Hepatocyte (in vitro differentiated cells): ENCODE results near the gene ITGB1BP1. TPM values are rescaled to one million over a fixed set of nuclear protein-coding genes. Genes with fewer than 3 reads are reported as not detected.

Experiments used
- DNase-seq: peaks from one replicate; pipeline ENCODE4 v3.0.0-alpha.2; 2016; ENCODE audit warnings: low spot score
- H2AFZ ChIP-seq: fragments of 200-600 bp; sonication (generic); 2 replicates; pipeline ENCODE4 v1.6.0; 2016; ENCODE audit warnings: antibody characterized with exemption, mild to moderate bottlenecking
- H3K27ac ChIP-seq: fragments of 200-600 bp; sonication (generic); 2 replicates; pipeline ENCODE4 v1.5.1; 2016; ENCODE audit warnings: mild to moderate bottlenecking
- H3K27me3 ChIP-seq: fragments of 200-600 bp; sonication (generic); 2 replicates; pipeline ENCODE4 v1.6.1; 2016
- H3K36me3 ChIP-seq: fragments of 200-600 bp; sonication (generic); replicated peaks from 2 replicates; pipeline ENCODE4 v1.5.1; 2016; ENCODE audit warnings: low read depth; ENCODE audit not compliant: insufficient read depth
- H3K4me1 ChIP-seq: fragments of 200-600 bp; sonication (generic); 2 replicates; pipeline ENCODE4 v1.5.1; 2016; ENCODE audit warnings: mild to moderate bottlenecking, moderate library complexity; ENCODE audit not compliant: insufficient read depth
- H3K4me2 ChIP-seq: fragments of 200-600 bp; sonication (generic); 2 replicates; pipeline ENCODE4 v1.6.0; 2016
- H3K4me3 ChIP-seq: fragments of 200-600 bp; sonication (generic); 2 replicates; pipeline ENCODE4 v1.5.1; 2016; ENCODE audit warnings: mild to moderate bottlenecking
- H3K79me2 ChIP-seq: fragments of 200-600 bp; sonication (generic); 2 replicates; pipeline ENCODE4 v1.6.0; 2017; ENCODE audit warnings: mild to moderate bottlenecking
- H3K9me2 ChIP-seq: fragments of 200-600 bp; sonication (generic); replicated peaks from 2 replicates; pipeline ENCODE4 v1.6.0; 2017; ENCODE audit warnings: mild to moderate bottlenecking; ENCODE audit not compliant: insufficient read depth
- H3K9me3 ChIP-seq: fragments of 200-600 bp; sonication (generic); 2 replicates; pipeline ENCODE4 v1.5.1; 2016; ENCODE audit warnings: low read depth, mild to moderate bottlenecking
- H4K20me1 ChIP-seq: fragments of 200-600 bp; sonication (generic); 2 replicates; pipeline ENCODE4 v1.6.0; 2016; ENCODE audit warnings: mild to moderate bottlenecking; ENCODE audit not compliant: insufficient read depth, poor library complexity, severe bottlenecking
- EZH2 ChIP-seq: fragments of 200-600 bp; sonication (generic); IDR thresholded peaks from 2 replicates; pipeline ENCODE4 v1.6.1; 2016; ENCODE audit warnings: antibody characterized with exemption, mild to moderate bottlenecking, borderline replicate concordance
- EZH2phosphoT487 ChIP-seq: fragments of 200-600 bp; sonication (generic); IDR thresholded peaks from one replicate; pipeline ENCODE4 v1.6.1; 2018; ENCODE audit warnings: antibody characterized with exemption, mild to moderate bottlenecking, low read depth, moderate library complexity; ENCODE audit not compliant: unreplicated experiment, severe bottlenecking
- WGBS: methylation state at CpG from one replicate; pipeline ENCODE4 v1.1.6; 2016; ENCODE audit warnings: low lambda C conversion rate; ENCODE audit errors: missing lambda C conversion rate; 5-methylcytosine and 5-hydroxymethylcytosine counted together
- polyA plus RNA-seq: library from polyadenylated mRNA; unstranded; fragments of >200 nt; fragmentation: Nextera tagmentation; extraction: Ambion mirVana; gene quantifications from 2 replicates; pipeline ENCODE4 v1.2.1, GENCODE V29; 2016
- total RNA-seq: library from RNA; depleted of rRNA; stranded (reverse); fragments of >200 nt; gene quantifications from 2 replicates; pipeline ENCODE4 v1.2.3, GENCODE V29; 2014
- TF ChIP-seq, protein P1 (sequence below): fragments of 200-600 bp; sonication (generic); IDR thresholded peaks from 2 replicates; pipeline ENCODE4 v1.5.1; 2016; ENCODE audit warnings: antibody characterized with exemption, mild to moderate bottlenecking; ENCODE audit not compliant: poor library complexity

ITGB1BP1 gene
- total and polyA plus RNA-seq, 2 experiments from 2014 or later, result 17.4 to 51.8 TPM

DNA sequence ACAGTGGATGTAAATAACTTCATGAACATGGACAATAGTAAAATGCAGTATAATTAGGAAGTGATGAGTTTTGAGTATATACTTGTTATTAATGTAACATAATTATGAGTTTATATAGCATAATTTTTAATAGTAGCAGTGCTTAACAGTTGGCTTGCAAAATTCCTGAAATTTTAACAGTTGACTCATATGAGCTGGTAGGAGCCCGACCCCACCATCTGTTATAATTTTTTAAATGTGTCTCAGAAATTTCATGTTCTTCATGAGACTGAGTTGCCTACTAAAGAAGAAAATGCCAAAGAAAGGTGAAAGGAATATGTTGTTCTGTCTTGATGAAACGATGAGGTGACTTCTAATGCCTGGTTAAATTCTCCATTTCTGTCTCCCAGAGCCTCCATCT lies 62.6 kb downstream of the ITGB1BP1 start:
- TF ChIP-seq EZH2phosphoT487, result no peak
- TF ChIP-seq, protein P1, sequence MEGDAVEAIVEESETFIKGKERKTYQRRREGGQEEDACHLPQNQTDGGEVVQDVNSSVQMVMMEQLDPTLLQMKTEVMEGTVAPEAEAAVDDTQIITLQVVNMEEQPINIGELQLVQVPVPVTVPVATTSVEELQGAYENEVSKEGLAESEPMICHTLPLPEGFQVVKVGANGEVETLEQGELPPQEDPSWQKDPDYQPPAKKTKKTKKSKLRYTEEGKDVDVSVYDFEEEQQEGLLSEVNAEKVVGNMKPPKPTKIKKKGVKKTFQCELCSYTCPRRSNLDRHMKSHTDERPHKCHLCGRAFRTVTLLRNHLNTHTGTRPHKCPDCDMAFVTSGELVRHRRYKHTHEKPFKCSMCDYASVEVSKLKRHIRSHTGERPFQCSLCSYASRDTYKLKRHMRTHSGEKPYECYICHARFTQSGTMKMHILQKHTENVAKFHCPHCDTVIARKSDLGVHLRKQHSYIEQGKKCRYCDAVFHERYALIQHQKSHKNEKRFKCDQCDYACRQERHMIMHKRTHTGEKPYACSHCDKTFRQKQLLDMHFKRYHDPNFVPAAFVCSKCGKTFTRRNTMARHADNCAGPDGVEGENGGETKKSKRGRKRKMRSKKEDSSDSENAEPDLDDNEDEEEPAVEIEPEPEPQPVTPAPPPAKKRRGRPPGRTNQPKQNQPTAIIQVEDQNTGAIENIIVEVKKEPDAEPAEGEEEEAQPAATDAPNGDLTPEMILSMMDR, result no peak
- no peak for TF ChIP-seq EZH2
- WGBS, result 88% methylated on average over 2 of the region's 2 CpGs
- no peaks in the 10 kb centered on the region for H4K20me1 ChIP-seq

DNA sequence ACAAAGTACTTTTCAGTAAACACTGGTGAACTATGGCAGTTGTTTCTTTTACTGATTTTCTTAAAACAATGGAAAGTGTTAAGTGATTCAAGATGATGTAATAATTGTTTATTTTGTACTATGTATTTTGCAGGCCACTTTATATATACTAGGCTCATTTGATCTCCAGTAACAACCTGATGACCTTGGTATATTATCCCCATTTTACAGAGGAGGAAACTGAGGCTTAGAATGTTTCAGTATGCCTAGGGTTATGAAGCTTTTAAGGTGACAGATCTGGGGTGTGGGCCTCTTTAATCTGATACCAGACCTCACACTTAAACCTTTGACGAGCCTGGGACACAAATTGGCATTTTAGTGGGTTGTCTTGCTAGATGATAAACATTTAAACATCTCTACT lies 63.2 kb downstream of the ITGB1BP1 start:
- no peak for DNase-seq
- TF ChIP-seq, protein P1, result no peak
- TF ChIP-seq EZH2phosphoT487 (no peak), EZH2 (no peak)
- Histone ChIP-seq H4K20me1 (no peaks in the 10 kb centered on the region), H3K9me2 (no peaks in the 10 kb centered on the region), H3K4me2 (no peak overlapping the region), H2AFZ (no peak overlapping the region), H3K27ac (no peak overlapping the region), H3K4me3 (no peak overlapping the region), H3K36me3 (no peaks in the 10 kb centered on the region), H3K27me3 (no peaks in the 10 kb centered on the region), H3K79me2 (no peaks in the 10 kb centered on the region), H3K9me3 (no peaks in the 10 kb centered on the region), H3K4me1 (peaks cover 4% of the 10 kb centered on the region)
- WGBS, result 100% methylated on average over 1 of the region's 1 CpG

More for the DNA sequence above, 62.6 kb downstream of the ITGB1BP1 start:
- Histone ChIP-seq H3K79me2 (no peaks in the 10 kb centered on the region), H3K4me1 (peaks cover 8% of the 10 kb centered on the region), H3K4me2 (no peak overlapping the region), H3K9me2 (no peaks in the 10 kb centered on the region), H3K27ac (no peak overlapping the region), H2AFZ (no peak overlapping the region), H3K9me3 (no peaks in the 10 kb centered on the region), H3K27me3 (no peaks in the 10 kb centered on the region), H3K36me3 (no peaks in the 10 kb centered on the region), H3K4me3 (no peak overlapping the region)
- DNase-seq, result no peak

DNA sequence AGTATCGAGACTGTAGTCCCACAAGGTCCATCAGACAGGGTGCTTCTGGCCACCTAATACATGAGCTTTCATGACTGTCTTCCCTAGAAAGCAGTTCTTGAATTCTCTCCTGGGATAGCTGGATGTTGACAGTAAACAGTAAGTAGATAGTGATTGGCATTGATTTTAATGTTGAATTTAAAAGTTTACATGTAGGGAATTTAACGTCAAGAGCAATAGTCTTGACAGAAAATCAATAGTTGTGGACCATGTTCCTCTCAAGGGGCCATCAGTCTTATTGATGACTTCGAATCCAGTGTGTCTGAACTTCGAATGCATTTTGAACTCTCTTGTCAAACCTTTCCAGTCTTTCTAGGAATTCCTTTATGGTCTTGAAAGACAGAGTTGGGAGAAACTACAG lies 63.9 kb downstream of the ITGB1BP1 start:
- Histone ChIP-seq H3K36me3 (no peaks in the 10 kb centered on the region), H3K9me2 (no peaks in the 10 kb centered on the region), H3K4me1 (no peaks in the 10 kb centered on the region), H3K27me3 (no peaks in the 10 kb centered on the region), H2AFZ (no peak overlapping the region), H3K27ac (no peak overlapping the region), H3K4me2 (no peak overlapping the region), H4K20me1 (no peaks in the 10 kb centered on the region), H3K79me2 (no peaks in the 10 kb centered on the region), H3K4me3 (no peak overlapping the region), H3K9me3 (no peaks in the 10 kb centered on the region)
- no peak for DNase-seq
- TF ChIP-seq, protein P1, result no peak
- TF ChIP-seq EZH2phosphoT487, result no peak
- TF ChIP-seq EZH2, result no peak
- 88% methylated on average over 4 of the region's 4 CpGs for WGBS

DNA sequence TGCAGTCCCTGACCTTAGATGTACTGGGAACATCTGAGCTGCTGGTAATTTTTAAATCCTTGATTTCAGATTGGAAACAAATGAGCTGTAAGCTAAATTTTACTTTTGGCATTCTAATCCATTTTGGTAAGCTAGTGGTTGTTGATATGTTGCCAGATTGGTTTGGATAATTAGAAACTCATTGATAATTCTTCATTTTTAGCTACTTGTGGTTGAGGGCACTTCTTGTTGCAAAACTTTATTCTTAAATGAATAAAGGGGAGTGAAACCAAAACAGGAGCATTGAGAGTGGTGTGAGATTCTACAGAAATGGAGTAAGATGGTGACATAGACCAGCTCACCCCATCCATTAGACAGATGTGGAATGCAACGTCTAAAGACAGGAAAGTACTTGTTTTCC lies 64.5 kb downstream of the ITGB1BP1 start:
- TF ChIP-seq, protein P1, result no peak
- no peak for TF ChIP-seq EZH2
- no peaks in the 10 kb centered on the region for H3K27me3 ChIP-seq
- H2AFZ ChIP-seq, result no peak overlapping the region
- H4K20me1 ChIP-seq, result no peaks in the 10 kb centered on the region
- no peaks in the 10 kb centered on the region for H3K36me3 ChIP-seq
- H3K4me3 ChIP-seq, result no peak overlapping the region
- H3K79me2 ChIP-seq, result no peaks in the 10 kb centered on the region
- 26% methylated on average over 1 of the region's 1 CpG for WGBS
- no peak overlapping the region for H3K4me2 ChIP-seq
- H3K9me2 ChIP-seq, result no peaks in the 10 kb centered on the region
- H3K9me3 ChIP-seq, result no peaks in the 10 kb centered on the region
- no peak for DNase-seq
- H3K4me1 ChIP-seq, result no peaks in the 10 kb centered on the region
- no peak overlapping the region for H3K27ac ChIP-seq
